Stimulated activated CD8-positive, alpha-beta memory T cell treated with anti-CD3 and anti-CD28 coated beads, Interleukin-15, amount 100 ng/mL, for 24 hours (primary cell): Measurements from ENCODE around the gene SMIM36.
A peak's percentile ranks its signal among the peaks of the same experiment; 100 is the strongest.
"Not testable (repeated sequence)": the region's sequence is repeated elsewhere in the genome, so short reads cannot be mapped to it uniquely, and the experiment has no call there.

Experiments used
- DNase-seq: peaks from one replicate; pipeline ENCODE4 v3.0.0-alpha.2; 2020; ENCODE audit warnings: low read depth

The SMIM36 gene

GRCh38 chr17:55501626-55502025, 9.6 kb downstream of the SMIM36 start:
- not testable (repeated sequence) for DNase-seq

DNA sequence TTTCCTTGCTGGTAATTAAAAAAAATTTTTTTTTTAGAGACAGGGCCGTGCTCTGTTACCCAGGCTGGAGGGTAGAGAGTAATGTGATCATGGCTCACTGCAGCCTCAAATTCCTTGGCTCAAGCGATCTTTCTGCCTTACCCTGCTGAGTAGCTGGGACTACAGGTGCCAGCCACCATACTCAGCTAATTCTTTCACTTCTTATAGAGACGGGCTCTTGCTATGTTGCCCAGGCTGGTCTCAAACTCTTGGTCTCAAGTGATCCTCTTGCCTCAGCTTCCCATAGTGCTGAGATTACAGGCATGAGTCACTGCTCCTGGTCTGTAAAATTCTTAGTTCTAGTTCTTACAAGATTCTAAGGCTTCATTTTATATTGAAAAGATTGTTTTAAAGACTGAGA, 11.1 kb downstream of the SMIM36 start:
- DNase-seq: no peak

DNA sequence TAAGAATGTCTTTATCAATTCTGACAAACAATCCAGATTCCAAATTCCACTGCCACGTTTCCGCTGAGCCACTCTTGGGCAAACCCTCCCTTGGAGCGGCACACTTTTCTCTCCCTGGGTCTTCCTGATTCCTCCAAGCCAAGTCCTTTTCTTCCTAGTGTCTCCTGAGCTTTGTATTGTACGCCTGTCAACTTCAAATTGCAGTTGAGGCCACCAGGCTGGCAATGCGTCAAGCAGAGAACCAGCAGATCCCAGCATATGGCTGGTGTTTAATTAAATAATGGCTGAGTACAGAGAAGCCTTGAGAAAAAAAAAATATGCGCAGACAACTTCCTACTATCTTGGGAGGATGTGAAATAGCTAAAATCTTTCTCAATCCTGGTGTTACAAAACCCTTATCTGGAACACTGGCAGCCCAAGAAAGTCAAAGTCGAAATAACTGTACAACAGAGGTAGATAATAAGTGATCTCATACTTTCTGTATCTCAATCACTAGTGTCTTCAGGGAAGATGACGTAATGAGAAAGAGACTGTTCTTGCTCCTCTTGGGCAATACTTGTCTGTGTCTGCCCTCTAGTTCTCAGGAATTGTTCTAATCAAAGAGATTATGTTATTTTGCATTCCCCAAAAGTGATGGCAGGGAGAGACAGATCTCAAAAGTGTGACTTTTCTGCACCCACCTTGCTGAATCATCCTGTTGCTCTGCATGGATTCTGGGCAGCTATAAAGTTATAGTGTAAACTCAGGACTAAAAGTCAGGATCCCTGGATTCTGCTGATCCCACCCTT, 15.0 kb downstream of the SMIM36 start:
- DNase-seq: no peak

GRCh38 chr17:55495239-55495638, 16.0 kb downstream of the SMIM36 start:
- DNase-seq: no peak

GRCh38 chr17:55492781-55493341, 18.4 kb downstream of the SMIM36 start:
- no peak for DNase-seq

DNA sequence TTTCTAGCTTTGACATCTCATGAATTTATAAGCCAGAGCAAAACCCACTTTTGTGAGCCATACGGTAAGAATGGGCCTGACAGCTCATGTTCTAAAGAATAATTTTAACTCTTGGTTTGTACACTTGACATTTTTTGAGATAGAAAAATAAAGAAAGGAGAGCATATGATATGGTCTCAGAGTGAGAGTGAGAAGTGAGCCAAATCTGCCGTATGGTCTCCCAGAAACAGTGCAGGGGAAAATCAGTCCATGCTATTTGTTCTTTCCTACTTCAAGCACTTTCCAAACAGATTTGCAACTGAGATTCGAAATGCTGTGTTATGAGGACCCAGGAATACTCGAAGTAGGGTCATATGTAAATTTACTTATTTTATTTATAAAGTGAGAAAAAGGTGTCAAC, 20.9 kb downstream of the SMIM36 start:
- DNase-seq: no peak

DNA sequence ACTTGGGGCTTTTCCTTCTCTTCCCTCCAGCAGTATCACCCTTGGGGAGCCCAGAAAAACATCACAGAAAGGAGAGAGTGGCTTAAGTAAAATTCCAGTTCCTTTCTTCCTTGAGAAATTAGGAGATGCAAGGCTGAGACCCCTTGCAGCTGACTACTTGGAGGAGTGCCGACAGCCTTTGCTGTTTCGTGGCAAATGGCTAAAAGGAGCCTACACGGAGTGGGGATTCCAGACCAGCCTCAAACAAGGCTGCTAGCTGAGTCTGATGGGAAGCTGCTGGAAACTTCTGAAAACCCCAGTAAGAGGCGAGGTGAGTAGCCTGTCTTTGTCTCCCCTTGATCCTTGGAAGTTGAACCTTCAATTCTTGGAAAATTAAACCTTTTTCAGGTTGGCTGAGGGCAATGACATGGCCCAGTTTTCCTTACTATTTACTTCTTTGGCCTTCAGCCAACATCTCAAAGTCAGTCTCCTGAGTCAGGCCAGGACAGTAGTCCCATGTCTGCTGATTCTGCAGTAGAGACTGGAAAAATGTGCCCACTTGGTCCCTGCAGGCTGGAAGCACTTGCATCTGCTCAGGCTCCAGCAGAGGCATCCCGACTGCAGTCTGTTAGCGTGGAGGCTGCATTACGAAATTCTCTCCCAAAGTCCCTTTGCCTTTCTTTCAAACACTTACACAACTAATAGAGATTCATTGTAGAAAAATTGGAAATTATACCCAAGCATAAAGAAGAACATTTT, 23.4 kb downstream of the SMIM36 start:
- no peak for DNase-seq

- DNase-seq: no peak
Measured at GRCh38 chr17:55484575-55484974, 26.7 kb downstream of the SMIM36 start.

DNA sequence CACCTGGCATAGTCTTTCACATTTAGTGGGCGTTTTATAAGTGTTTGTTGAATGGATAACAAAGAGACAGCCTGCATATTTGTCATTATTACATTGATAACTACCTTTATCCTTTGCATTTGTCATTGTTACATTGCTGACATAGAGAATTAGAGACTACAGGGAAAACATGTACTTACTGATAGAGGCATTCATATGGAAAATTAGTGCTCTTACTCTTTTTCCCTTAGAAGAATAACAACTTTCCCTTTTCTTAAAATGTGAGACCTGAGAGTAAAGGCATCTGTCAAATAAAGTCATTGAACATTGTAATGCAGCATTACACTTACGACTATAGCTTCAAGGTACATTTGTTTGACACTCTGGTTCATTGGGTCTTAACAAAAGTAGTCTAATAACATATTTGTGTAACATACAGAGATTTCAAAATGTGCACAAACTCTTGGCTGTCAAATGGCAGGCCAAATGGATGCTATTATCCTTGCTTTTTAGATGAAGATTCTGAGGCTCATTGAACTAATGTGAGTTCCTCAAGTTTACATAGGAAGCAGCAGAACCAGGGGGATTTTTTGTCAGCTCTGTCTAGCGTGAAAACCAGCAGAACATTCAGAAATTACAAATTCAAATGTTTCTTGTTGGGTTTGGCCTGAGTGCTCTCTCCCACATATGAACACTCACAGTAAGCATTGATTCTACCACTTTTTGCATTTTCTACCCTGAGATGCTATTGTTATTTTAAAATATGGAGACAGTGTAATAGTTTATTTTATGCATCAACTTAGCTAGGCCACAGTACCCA, 28.5 kb downstream of the SMIM36 start:
- DNase-seq: no peak

GRCh38 chr17:55480631-55481315, 30.5 kb downstream of the SMIM36 start:
- no peak for DNase-seq

DNA sequence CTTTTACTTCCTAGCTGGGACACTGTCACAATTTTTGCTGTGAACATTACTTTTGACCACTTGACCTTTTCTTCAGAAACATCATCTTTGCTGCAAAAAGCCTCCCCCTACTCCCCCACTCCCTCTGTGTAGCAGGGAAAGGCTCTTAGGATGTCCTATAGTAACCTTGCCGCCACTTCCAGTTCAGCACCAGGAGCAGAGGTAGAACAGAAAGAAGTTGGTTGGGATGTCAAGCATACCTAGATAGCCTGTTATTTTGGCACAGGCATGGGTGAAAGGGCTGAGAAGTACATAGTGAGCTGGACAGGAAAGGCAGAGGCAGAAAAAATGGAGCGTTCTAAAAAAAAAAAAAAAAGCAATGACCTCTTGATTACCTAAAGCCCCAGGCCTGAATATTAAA, 31.3 kb downstream of the SMIM36 start:
- no peak for DNase-seq

DNA sequence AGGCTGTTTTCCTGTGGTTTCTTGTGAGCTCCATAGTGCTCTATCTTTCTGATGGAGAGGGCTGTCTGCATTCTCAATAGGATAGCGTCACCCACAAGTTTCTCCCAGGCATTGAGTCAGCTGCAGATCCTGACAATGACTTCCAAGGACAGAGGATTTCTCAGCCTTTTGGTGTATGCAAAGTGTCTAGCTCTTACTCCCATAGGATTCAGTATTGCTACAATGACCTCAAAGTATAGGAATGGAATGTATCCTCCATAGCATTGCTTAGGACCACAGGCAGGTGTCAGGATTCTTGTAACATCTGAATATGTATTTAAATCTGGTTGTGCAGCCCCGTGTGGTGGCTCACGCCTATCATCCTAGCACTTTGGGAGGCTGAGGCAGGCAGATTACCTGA, 32.3 kb downstream of the SMIM36 start:
- DNase-seq: no peak

GRCh38 chr17:55466671-55467070, 44.6 kb downstream of the SMIM36 start:
- DNase-seq: no peak

DNA sequence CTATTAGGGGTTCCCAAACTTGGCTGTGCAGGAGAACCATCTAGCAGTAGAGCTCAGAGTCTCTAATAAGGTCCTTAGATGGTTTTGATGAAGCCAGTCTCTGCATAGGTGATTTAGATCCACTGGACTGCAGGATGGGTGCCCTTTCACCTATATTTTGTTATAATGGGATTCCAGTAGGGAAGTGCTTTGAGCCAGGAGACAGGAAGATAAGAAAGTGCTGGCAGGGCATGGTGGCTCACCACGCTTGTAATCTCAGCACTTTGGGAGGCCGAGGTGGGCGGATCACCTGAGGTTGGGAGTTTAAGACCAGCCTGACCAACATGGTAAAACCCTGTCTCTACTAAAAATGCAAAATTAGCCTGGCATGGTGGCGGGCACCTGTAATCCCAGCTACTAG, 45.5 kb downstream of the SMIM36 start:
- not testable (repeated sequence) for DNase-seq

DNA sequence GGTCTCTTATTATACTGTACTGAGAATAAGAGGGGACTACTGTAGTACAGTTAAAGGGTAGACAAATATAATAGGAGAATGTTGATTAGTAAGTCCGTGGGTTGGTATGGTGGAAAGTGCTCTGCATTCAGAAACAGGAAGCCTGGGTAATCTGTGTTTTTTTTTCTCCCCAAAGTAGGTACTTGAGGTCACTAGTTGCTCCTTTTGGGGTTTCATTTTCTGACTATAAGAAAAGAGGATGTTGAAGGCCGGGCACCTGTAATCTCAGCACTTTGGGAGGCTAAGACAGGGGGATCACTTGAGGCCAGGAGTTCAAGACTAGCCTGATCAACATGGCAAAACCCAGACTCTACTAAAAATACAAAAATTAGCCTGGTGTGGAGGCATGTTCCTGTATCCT, 47.7 kb downstream of the SMIM36 start:
- DNase-seq: no peak

GRCh38 chr17:55462711-55463110, 48.5 kb downstream of the SMIM36 start:
- no peak for DNase-seq

DNA sequence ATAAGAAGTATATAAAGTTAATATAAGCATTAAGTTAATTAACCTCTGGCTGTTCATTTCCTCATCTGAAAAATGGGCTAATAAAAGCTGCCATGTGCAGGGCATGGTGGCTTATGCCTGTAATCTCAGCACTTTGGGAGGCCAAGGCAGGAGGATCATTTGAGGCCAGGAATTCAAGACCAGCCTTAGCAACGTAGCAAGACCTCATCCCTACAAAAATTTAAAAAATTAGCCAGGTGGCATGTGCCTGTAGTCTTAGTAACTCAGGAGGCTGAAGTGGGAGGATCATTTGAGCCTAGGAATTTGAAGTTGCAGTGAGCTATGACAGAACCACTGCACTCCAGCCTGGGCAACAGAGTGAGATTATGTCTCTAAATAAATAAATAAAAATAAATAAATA, 49.0 kb downstream of the SMIM36 start:
- DNase-seq: no peak

- DNase-seq: peak; percentile 6
Measured at GRCh38 chr17:55458978-55459377, 52.3 kb downstream of the SMIM36 start.

- DNase-seq: no peak
Measured at GRCh38 chr17:55458287-55458900, 52.9 kb downstream of the SMIM36 start.

DNA sequence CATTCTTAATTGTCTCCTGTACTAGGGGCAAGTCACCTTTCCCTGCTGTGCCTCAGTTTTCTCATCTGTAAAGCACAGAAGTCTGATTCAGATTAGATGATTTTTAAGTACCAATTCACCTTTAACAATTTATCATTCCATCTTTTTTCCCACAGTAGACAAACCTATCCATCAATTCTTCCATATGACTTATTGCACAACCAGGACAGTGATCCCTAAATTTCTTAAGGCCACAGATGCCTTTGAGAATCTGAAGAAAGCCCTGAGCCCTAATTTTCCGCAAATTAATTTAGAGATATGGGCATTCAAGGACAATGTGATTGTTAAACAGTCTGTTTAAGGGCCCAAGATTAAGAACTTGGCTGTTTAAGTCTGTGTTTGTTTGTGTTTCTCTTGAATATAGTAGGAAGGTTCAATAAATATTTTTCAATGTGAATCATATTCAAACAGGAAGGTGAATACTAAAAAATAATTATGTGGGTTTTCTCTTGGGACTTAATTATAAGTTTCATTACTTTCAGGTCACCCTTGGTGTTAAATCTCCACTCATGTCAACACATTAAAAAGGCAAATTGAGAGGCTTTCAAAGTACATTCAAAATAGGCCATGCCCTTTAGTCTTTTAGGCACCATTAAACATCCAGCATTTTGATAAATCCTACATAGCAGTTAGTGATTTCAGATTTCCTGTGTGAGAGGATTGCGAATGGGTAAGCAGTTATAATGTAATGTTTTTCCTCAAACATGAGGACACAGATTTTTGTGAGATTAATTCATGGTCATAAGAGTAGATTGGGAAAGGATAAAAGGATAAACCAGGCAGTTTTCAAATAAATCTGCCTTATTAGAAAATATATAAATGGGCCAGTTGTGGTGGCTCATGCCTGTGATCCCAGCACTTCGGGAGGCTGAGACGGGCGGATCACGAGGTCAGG, 54.7 kb downstream of the SMIM36 start:
- no peak for DNase-seq
